Tibial artery (tissue), 4 donors: Measurements from ENCODE around the gene IFNL1.
"Not testable (repeated sequence)": the region's sequence is repeated elsewhere in the genome, so short reads cannot be mapped to it uniquely, and the experiment has no call there.

Experiments
- DNase-seq, 2 donors: peaks; one replicate each; pipeline ENCODE4 v3.0.0-alpha.2; 2019
- H3K27ac ChIP-seq, 2 donors: fragments of 200-600 bp; sonication (generic) in 1 of 2; 1 replicate in 1 of 2; 2 replicates in 1 of 2; pipeline ENCODE4 v1.5.1; 2018 to 2019; ENCODE audit warnings: mild to moderate bottlenecking in 1 of 2
- H3K27me3 ChIP-seq, 2 donors: fragments of 200-600 bp; sonication (generic) in 1 of 2; one replicate each; pipeline versions ENCODE4 v1.5.1 to v1.6.0; 2016 to 2019
- H3K36me3 ChIP-seq, 3 donors: fragments of 200-600 bp; sonication (generic) in 2 of 3; one replicate each; pipeline ENCODE4 v1.5.1; 2016 to 2019; ENCODE audit warnings: mild to moderate bottlenecking in 2 of 3
- H3K4me1 ChIP-seq, 4 donors: fragments of 200-600 bp; sonication (generic) in 2 of 4; 1 replicate in 3 of 4; 2 replicates in 1 of 4; pipeline ENCODE4 v1.5.1; 2016 to 2019
- H3K4me3 ChIP-seq, 2 donors: fragments of 200-600 bp; sonication (generic) in 1 of 2; 1 replicate in 1 of 2; 2 replicates in 1 of 2; pipeline ENCODE4 v1.5.1; 2018 to 2019; ENCODE audit warnings: mild to moderate bottlenecking in 2 of 2
- H3K9me3 ChIP-seq, 3 donors: fragments of 200-600 bp; sonication (generic) in 1 of 3; one replicate each; pipeline ENCODE4 v1.5.1; 2016 to 2019
- CTCF ChIP-seq, 2 experiments: fragments of 200-600 bp in 1 of 2; fragments of 450-650 bp in 1 of 2; IDR thresholded peaks; one replicate each; pipeline ENCODE4 v1.5.1; 2017 to 2019; ENCODE audit warnings: antibody characterized with exemption in 2 of 2, mild to moderate bottlenecking in 1 of 2, moderate library complexity in 1 of 2
- intact Hi-C: fragments of 100-400 bp; cut with DNase I; formaldehyde crosslinking; loops from one replicate; pipeline ENCODE4 v1.15.0; 2023; ENCODE audit warnings: low total_unique reads

The IFNL1 gene

GRCh38 chr19:39261704-39262103 lies 34.5 kb upstream of the IFNL1 start:
- H3K27me3 ChIP-seq = peaks cover 0 to 76% of the 10 kb centered on the region in 2 donors

GRCh38 chr19:39262496-39262895 lies 33.7 kb upstream of the IFNL1 start:
- Histone ChIP-seq H3K9me3 (no peaks in the 10 kb centered on the region), H3K4me3 (no peak overlapping the region), H3K4me1 (peaks cover 0 to 16% (median 5%) of the 10 kb centered on the region in 4 donors), H3K36me3 (no peaks in the 10 kb centered on the region), H3K27me3 (peaks cover 0 to 77% of the 10 kb centered on the region in 2 donors), H3K27ac (no peak overlapping the region)
- intact Hi-C loops = no loop called here
- DNase-seq = no peak
- no peak for TF ChIP-seq CTCF (IDR thresholded peaks at IDR 0.05)

More at GRCh38 chr19:39261704-39262103, 34.5 kb upstream of the IFNL1 start:
- Histone ChIP-seq H3K27ac (no peak overlapping the region), H3K4me1 (peaks cover 0 to 16% (median 5%) of the 10 kb centered on the region in 4 donors), H3K9me3 (no peaks in the 10 kb centered on the region), H3K4me3 (no peak overlapping the region), H3K36me3 (no peaks in the 10 kb centered on the region)
- TF ChIP-seq CTCF (IDR thresholded peaks at IDR 0.05) = no peak
- no peak for DNase-seq
- intact Hi-C loops = no loop called here

- intact Hi-C loops = no loop called here
- Histone ChIP-seq H3K4me3 (no peak overlapping the region), H3K36me3 (no peaks in the 10 kb centered on the region), H3K9me3 (no peaks in the 10 kb centered on the region), H3K27ac (no peak overlapping the region), H3K4me1 (peaks cover 0 to 16% (median 5%) of the 10 kb centered on the region in 4 donors), H3K27me3 (peaks cover 0 to 74% of the 10 kb centered on the region in 2 donors)
- no peak for TF ChIP-seq CTCF (IDR thresholded peaks at IDR 0.05)
- DNase-seq = no peak
These were observed 32.3 kb upstream of the IFNL1 start for GRCh38 chr19:39263912-39264305.

GRCh38 chr19:39264306-39265290 lies 31.6 kb upstream of the IFNL1 start:
- intact Hi-C loops = no loop called here
- Histone ChIP-seq H3K4me3 (no peak overlapping the region), H3K27ac (no peak overlapping the region), H3K4me1 (peaks cover 0 to 16% (median 5%) of the 10 kb centered on the region in 4 donors), H3K27me3 (peaks cover 0 to 80% of the 10 kb centered on the region in 2 donors), H3K36me3 (no peaks in the 10 kb centered on the region), H3K9me3 (no peaks in the 10 kb centered on the region)
- no peak for TF ChIP-seq CTCF (IDR thresholded peaks at IDR 0.05)
- no peak for DNase-seq

GRCh38 chr19:39265321-39265916 lies 30.8 kb upstream of the IFNL1 start:
- H3K27me3 ChIP-seq = peaks cover 0 to 76% of the 10 kb centered on the region in 2 donors
- H3K4me1 ChIP-seq = peaks cover 0 to 16% (median 5%) of the 10 kb centered on the region in 4 donors
- no peaks in the 10 kb centered on the region for H3K36me3 ChIP-seq
- H3K4me3 ChIP-seq = no peak overlapping the region
- no peaks in the 10 kb centered on the region for H3K9me3 ChIP-seq
- TF ChIP-seq CTCF (IDR thresholded peaks at IDR 0.05) = no peak
- H3K27ac ChIP-seq = no peak overlapping the region
- intact Hi-C loops = no loop called here
- no peak for DNase-seq

- H3K27me3 ChIP-seq = peaks cover 0 to 58% of the 10 kb centered on the region in 2 donors
- H3K27ac ChIP-seq, intact Hi-C loops, H3K36me3 ChIP-seq, DNase-seq, H3K9me3 ChIP-seq, H3K4me3 ChIP-seq: not testable (repeated sequence)
- H3K4me1 ChIP-seq = peaks cover 0 to 16% (median 5%) of the 10 kb centered on the region in 4 donors
These were observed 28.1 kb upstream of the IFNL1 start, which contains the start of gene IFNL2 for GRCh38 chr19:39268085-39268484. Gene IFNL2 (plus strand): TSS chr19:39268396. CDS start chr19:39268569, 173 bp downstream.

- intact Hi-C loops, H3K9me3 ChIP-seq, H3K36me3 ChIP-seq, H3K4me3 ChIP-seq, H3K27ac ChIP-seq, DNase-seq: not testable (repeated sequence)
- peaks cover 0 to 52% of the 10 kb centered on the region in 2 donors for H3K27me3 ChIP-seq
- H3K4me1 ChIP-seq = peaks cover 0 to 16% (median 5%) of the 10 kb centered on the region in 4 donors
These were observed 27.5 kb upstream of the IFNL1 start for GRCh38 chr19:39268531-39269223.

- H3K36me3 ChIP-seq, intact Hi-C loops, H3K4me1 ChIP-seq, H3K9me3 ChIP-seq, H3K4me3 ChIP-seq, H3K27ac ChIP-seq, DNase-seq: not testable (repeated sequence)
- H3K27me3 ChIP-seq = peaks cover 0 to 45% of the 10 kb centered on the region in 2 donors
These were observed 26.8 kb upstream of the IFNL1 start for GRCh38 chr19:39269369-39269768.
